ENCODE measurements around the gene ACAD9. TPM values are rescaled to one million over a fixed set of nuclear protein-coding genes. Genes with fewer than 3 reads are reported as not detected.

Gene ACAD9
- total and polyA plus RNA-seq, 2 of the 13 experiments (the other 11 are each of a cell fraction or from before 2014, with no cell fraction given), result 15.3 to 38.2 TPM

DNA sequence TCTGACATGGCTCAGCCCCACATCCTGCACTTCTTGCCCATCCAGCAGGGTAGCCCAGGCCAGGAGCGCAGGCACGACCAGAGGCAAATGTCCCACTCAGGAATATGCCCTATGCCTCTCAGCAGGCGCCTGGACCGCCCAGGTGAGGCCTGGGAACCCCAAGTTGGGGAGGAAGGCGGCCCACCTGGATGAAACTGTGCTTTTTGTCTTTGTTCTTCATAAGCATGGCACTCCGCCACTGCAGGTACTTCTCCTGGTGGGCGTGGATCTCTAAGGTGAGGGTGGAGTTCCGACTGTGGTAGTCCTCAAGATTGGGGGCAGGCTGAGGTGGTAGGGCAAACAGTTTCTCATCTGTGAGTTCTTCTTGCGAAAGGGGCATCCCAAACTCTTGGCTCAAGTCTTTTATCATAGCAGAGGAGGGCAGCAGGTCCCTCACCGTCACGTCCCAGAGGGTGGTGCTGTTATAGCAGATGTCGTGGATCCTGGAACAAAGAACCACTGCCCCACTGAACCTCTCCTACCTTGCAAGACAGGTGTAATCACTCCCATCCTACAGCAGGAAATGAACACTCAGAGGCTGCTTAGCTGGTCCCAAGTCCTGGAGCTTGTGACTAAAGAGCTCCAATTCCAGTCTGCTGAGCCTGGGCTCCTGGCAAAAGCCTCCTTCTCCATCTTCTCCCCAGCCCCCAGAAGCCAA is 53.2 kb downstream of the ACAD9 start:
- in situ Hi-C loops (cut with HindIII; ENCODE audit: extremely low pct_ligation_motif_present, low pct_unique_long_range_greater_than_20kb), result no loop called here
- Histone ChIP-seq H3K36me3 (replicated peaks in 1 of 2; ENCODE audit: control insufficient read depth in 1 of 2, insufficient read depth in 2 of 2, low read length in 2 of 2) (no peaks in the 10 kb centered on the region), H3K79me2 (ENCODE audit: insufficient read depth, low read length) (no peaks in the 10 kb centered on the region), H3K4me3 (replicated peaks in 1 of 3; ENCODE audit: insufficient read depth in 1 of 3, low read depth in 2 of 3, low read length in 3 of 3) (no peak overlapping the region), H3K4me1 (ENCODE audit: insufficient read depth, low read length) (0 out of 2 replicates have a peak, but pooled peaks cover 19% of the 10 kb centered on the region), H3K27me3 (ENCODE audit: control insufficient read depth in 1 of 2, insufficient read depth in 2 of 2, low read length in 2 of 2) (peaks cover 1 to 16% of the 10 kb centered on the region in 2 experiments; a peak in 2 of 5 replicates), H3K4me2 (ENCODE audit: low read depth, low read length) (no peak overlapping the region), H2AFZ (ENCODE audit: low read length) (no peak overlapping the region), H3K9ac (ENCODE audit: insufficient read depth, low read depth, low read length) (no peak overlapping the region), H3K9me3 (ENCODE audit: low read length) (no peaks in the 10 kb centered on the region), H4K20me1 (ENCODE audit: insufficient read depth, low read length) (no peaks in the 10 kb centered on the region), H3K27ac (ENCODE audit: extremely low read length, insufficient read depth, low read length) (no peak overlapping the region)
- no TSS peak for BruUV-seq (replicated peaks)
- 20% methylated on average over 11 of the region's 12 CpGs for WGBS (ENCODE audit: low lambda C conversion rate)
- FAIRE-seq, result no peak
- peak; percentile 42 for ATAC-seq
- intact Hi-C loops (cut with micrococcal nuclease; ENCODE audit: unreplicated experiment), result no loop called here
- POLR2A ChIA-PET, result no interaction called here
- CTCF ChIA-PET (ENCODE audit: low intra/inter-chr PET ratio, low total read pairs), result no interaction called here
- no peak for DNase-seq (ENCODE audit: low spot score)
- TF ChIP-seq HHEX (CRISPR knock-in tag; IDR thresholded peaks at IDR 0.05), result no peak
- no peak for TF ChIP-seq ZNF773 (CRISPR knock-in tag; IDR thresholded peaks at IDR 0.05; ENCODE audit: borderline replicate concordance)
- TF ChIP-seq, protein P1, sequence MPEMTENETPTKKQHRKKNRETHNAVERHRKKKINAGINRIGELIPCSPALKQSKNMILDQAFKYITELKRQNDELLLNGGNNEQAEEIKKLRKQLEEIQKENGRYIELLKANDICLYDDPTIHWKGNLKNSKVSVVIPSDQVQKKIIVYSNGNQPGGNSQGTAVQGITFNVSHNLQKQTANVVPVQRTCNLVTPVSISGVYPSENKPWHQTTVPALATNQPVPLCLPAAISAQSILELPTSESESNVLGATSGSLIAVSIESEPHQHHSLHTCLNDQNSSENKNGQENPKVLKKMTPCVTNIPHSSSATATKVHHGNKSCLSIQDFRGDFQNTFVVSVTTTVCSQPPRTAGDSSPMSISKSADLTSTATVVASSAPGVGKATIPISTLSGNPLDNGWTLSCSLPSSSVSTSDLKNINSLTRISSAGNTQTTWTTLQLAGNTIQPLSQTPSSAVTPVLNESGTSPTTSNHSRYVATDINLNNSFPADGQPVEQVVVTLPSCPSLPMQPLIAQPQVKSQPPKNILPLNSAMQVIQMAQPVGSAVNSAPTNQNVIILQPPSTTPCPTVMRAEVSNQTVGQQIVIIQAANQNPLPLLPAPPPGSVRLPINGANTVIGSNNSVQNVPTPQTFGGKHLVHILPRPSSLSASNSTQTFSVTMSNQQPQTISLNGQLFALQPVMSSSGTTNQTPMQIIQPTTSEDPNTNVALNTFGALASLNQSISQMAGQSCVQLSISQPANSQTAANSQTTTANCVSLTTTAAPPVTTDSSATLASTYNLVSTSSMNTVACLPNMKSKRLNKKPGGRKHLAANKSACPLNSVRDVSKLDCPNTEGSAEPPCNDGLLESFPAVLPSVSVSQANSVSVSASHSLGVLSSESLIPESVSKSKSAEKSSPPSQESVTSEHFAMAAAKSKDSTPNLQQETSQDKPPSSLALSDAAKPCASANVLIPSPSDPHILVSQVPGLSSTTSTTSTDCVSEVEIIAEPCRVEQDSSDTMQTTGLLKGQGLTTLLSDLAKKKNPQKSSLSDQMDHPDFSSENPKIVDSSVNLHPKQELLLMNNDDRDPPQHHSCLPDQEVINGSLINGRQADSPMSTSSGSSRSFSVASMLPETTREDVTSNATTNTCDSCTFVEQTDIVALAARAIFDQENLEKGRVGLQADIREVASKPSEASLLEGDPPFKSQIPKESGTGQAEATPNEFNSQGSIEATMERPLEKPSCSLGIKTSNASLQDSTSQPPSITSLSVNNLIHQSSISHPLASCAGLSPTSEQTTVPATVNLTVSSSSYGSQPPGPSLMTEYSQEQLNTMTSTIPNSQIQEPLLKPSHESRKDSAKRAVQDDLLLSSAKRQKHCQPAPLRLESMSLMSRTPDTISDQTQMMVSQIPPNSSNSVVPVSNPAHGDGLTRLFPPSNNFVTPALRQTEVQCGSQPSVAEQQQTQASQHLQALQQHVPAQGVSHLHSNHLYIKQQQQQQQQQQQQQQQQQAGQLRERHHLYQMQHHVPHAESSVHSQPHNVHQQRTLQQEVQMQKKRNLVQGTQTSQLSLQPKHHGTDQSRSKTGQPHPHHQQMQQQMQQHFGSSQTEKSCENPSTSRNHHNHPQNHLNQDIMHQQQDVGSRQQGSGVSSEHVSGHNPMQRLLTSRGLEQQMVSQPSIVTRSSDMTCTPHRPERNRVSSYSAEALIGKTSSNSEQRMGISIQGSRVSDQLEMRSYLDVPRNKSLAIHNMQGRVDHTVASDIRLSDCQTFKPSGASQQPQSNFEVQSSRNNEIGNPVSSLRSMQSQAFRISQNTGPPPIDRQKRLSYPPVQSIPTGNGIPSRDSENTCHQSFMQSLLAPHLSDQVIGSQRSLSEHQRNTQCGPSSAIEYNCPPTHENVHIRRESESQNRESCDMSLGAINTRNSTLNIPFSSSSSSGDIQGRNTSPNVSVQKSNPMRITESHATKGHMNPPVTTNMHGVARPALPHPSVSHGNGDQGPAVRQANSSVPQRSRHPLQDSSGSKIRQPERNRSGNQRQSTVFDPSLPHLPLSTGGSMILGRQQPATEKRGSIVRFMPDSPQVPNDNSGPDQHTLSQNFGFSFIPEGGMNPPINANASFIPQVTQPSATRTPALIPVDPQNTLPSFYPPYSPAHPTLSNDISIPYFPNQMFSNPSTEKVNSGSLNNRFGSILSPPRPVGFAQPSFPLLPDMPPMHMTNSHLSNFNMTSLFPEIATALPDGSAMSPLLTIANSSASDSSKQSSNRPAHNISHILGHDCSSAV (CRISPR knock-in tag; IDR thresholded peaks at IDR 0.05; ENCODE audit: borderline replicate concordance), result no peak
- no peak for TF ChIP-seq HNRNPH1 (optimal IDR thresholded peaks at IDR 0.05; ENCODE audit: low read depth, low read length)
- TF ChIP-seq, protein P2, sequence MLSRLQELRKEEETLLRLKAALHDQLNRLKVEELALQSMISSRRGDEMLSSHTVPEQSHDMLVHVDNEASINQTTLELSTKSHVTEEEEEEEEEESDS (CRISPR knock-in tag; IDR thresholded peaks at IDR 0.05; ENCODE audit: borderline replicate concordance), result no peak
- TF ChIP-seq ZFP41 (CRISPR knock-in tag; IDR thresholded peaks at IDR 0.05; ENCODE audit: borderline replicate concordance), result no peak
- TF ChIP-seq, protein P3, sequence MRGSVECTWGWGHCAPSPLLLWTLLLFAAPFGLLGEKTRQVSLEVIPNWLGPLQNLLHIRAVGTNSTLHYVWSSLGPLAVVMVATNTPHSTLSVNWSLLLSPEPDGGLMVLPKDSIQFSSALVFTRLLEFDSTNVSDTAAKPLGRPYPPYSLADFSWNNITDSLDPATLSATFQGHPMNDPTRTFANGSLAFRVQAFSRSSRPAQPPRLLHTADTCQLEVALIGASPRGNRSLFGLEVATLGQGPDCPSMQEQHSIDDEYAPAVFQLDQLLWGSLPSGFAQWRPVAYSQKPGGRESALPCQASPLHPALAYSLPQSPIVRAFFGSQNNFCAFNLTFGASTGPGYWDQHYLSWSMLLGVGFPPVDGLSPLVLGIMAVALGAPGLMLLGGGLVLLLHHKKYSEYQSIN (CRISPR knock-in tag; IDR thresholded peaks at IDR 0.05; ENCODE audit: borderline replicate concordance), result no peak
- TF ChIP-seq ZNF644 (CRISPR knock-in tag; IDR thresholded peaks at IDR 0.05; ENCODE audit: low read depth), result no peak

Measured in HepG2 (cell line).